ENCODE results near the gene NT5DC2. TPM values are rescaled to one million over a fixed set of nuclear protein-coding genes. Genes with fewer than 3 reads are reported as not detected.

Gene NT5DC2
- total and polyA plus RNA-seq, 2 experiments from 2014 or later: 49.9 to 111 TPM

GRCh38 chr3:52518723-52519444 is 14.8 kb downstream of the NT5DC2 start:
- TF ChIP-seq EZH2 (IDR thresholded peaks at IDR 0.05; ENCODE audit: insufficient read depth, poor library complexity, severe bottlenecking): no peak
- TF ChIP-seq EZH2phosphoT487 (IDR thresholded peaks at IDR 0.05; ENCODE audit: insufficient read depth, low read depth): no peak
- no peak overlapping the region for H3K4me3 ChIP-seq
- H3K27me3 ChIP-seq (replicated peaks; ENCODE audit: insufficient read depth): no peaks in the 10 kb centered on the region
- no peaks in the 10 kb centered on the region for H3F3A ChIP-seq (ENCODE audit: insufficient read depth)
- no peak overlapping the region for H2AFZ ChIP-seq
- in situ Hi-C loops (cut with MboI): no loop called here
- WGBS, 2 experiments (ENCODE audit: low coverage in 1 of 2, low lambda C conversion rate in 2 of 2, missing lambda C conversion rate in 2 of 2): 40 to 65% methylated on average over 16 to 45 of the region's 50 CpGs
- H3K36me3 ChIP-seq (ENCODE audit: low read depth): no peaks in the 10 kb centered on the region
- H3K9me3 ChIP-seq (ENCODE audit: low read depth): no peaks in the 10 kb centered on the region
- H3K27ac ChIP-seq: no peak overlapping the region
- H3K9ac ChIP-seq: no peak overlapping the region
- no peaks in the 10 kb centered on the region for H3K79me2 ChIP-seq (ENCODE audit: insufficient read depth)
- DNase-seq: peak; percentile 51
- no peaks in the 10 kb centered on the region for H4K20me1 ChIP-seq (ENCODE audit: insufficient read depth)
- no peak overlapping the region for H3K4me2 ChIP-seq (ENCODE audit: unreplicated experiment)
- no peaks in the 10 kb centered on the region for H3K4me1 ChIP-seq (ENCODE audit: insufficient read depth)
- no peaks in the 10 kb centered on the region for H3K9me2 ChIP-seq (ENCODE audit: insufficient read depth)

- 75 to 84% methylated on average over 21 to 25 of the region's 25 CpGs for WGBS, 2 experiments (ENCODE audit: low coverage in 1 of 2, low lambda C conversion rate in 2 of 2, missing lambda C conversion rate in 2 of 2)
- H3K9me2 ChIP-seq (ENCODE audit: insufficient read depth): no peaks in the 10 kb centered on the region
- no peak overlapping the region for H3K4me3 ChIP-seq
- no peaks in the 10 kb centered on the region; the same call in 1 of the 2 replicates for H3K27me3 ChIP-seq (replicated peaks; ENCODE audit: insufficient read depth)
- no peaks in the 10 kb centered on the region for H3K9me3 ChIP-seq (ENCODE audit: low read depth)
- no peak overlapping the region for H3K9ac ChIP-seq
- no peak overlapping the region for H3K27ac ChIP-seq
- no peaks in the 10 kb centered on the region for H3F3A ChIP-seq (ENCODE audit: insufficient read depth)
- DNase-seq: no peak
- H3K4me1 ChIP-seq (ENCODE audit: insufficient read depth): no peaks in the 10 kb centered on the region
- in situ Hi-C loops (cut with MboI): no loop called here
- H3K4me2 ChIP-seq (ENCODE audit: unreplicated experiment): no peak overlapping the region
- H4K20me1 ChIP-seq (ENCODE audit: insufficient read depth): no peaks in the 10 kb centered on the region
- H2AFZ ChIP-seq: no peak overlapping the region
- TF ChIP-seq EZH2phosphoT487 (IDR thresholded peaks at IDR 0.05; ENCODE audit: insufficient read depth, low read depth): no peak
- TF ChIP-seq EZH2 (IDR thresholded peaks at IDR 0.05; ENCODE audit: insufficient read depth, poor library complexity, severe bottlenecking): no peak
- no peaks in the 10 kb centered on the region for H3K79me2 ChIP-seq (ENCODE audit: insufficient read depth)
- no peaks in the 10 kb centered on the region for H3K36me3 ChIP-seq (ENCODE audit: low read depth)
These were observed 15.6 kb downstream of the NT5DC2 start for GRCh38 chr3:52517796-52518722.

GRCh38 chr3:52516509-52517195 is 17.0 kb downstream of the NT5DC2 start:
- Histone ChIP-seq H3F3A (ENCODE audit: insufficient read depth) (no peaks in the 10 kb centered on the region), H3K27me3 (replicated peaks; ENCODE audit: insufficient read depth) (no peaks in the 10 kb centered on the region; the same call in 1 of the 2 replicates), H3K9me2 (ENCODE audit: insufficient read depth) (no peaks in the 10 kb centered on the region), H3K9ac (no peak overlapping the region), H3K36me3 (ENCODE audit: low read depth) (no peaks in the 10 kb centered on the region), H3K4me1 (ENCODE audit: insufficient read depth) (no peaks in the 10 kb centered on the region), H2AFZ (no peak overlapping the region), H3K27ac (no peak overlapping the region), H3K4me2 (ENCODE audit: unreplicated experiment) (no peak overlapping the region), H3K9me3 (ENCODE audit: low read depth) (no peaks in the 10 kb centered on the region), H4K20me1 (ENCODE audit: insufficient read depth) (no peaks in the 10 kb centered on the region), H3K4me3 (no peak overlapping the region), H3K79me2 (ENCODE audit: insufficient read depth) (no peaks in the 10 kb centered on the region)
- DNase-seq: no peak
- TF ChIP-seq EZH2phosphoT487 (IDR thresholded peaks at IDR 0.05; ENCODE audit: insufficient read depth, low read depth) (no peak), EZH2 (IDR thresholded peaks at IDR 0.05; ENCODE audit: insufficient read depth, poor library complexity, severe bottlenecking) (no peak)
- in situ Hi-C loops (cut with MboI): no loop called here
- 79 to 81% methylated on average over 10 to 19 of the region's 19 CpGs for WGBS, 2 experiments (ENCODE audit: low coverage in 1 of 2, low lambda C conversion rate in 2 of 2, missing lambda C conversion rate in 2 of 2)

- 4 to 43% methylated on average over 3 to 6 of the region's 6 CpGs for WGBS, 2 experiments (ENCODE audit: low coverage in 1 of 2, low lambda C conversion rate in 2 of 2, missing lambda C conversion rate in 2 of 2)
- no peak for DNase-seq
- Histone ChIP-seq H4K20me1 (ENCODE audit: insufficient read depth) (no peaks in the 10 kb centered on the region), H3K36me3 (ENCODE audit: low read depth) (no peaks in the 10 kb centered on the region), H2AFZ (no peak overlapping the region), H3K4me3 (no peak overlapping the region), H3K9me3 (ENCODE audit: low read depth) (no peaks in the 10 kb centered on the region), H3K9me2 (ENCODE audit: insufficient read depth) (no peaks in the 10 kb centered on the region), H3K27ac (no peak overlapping the region), H3K4me2 (ENCODE audit: unreplicated experiment) (no peak overlapping the region), H3F3A (ENCODE audit: insufficient read depth) (no peaks in the 10 kb centered on the region), H3K27me3 (replicated peaks; ENCODE audit: insufficient read depth) (no peaks in the 10 kb centered on the region; the same call in 1 of the 2 replicates), H3K79me2 (ENCODE audit: insufficient read depth) (no peaks in the 10 kb centered on the region), H3K4me1 (ENCODE audit: insufficient read depth) (no peaks in the 10 kb centered on the region), H3K9ac (no peak overlapping the region)
- TF ChIP-seq EZH2phosphoT487 (IDR thresholded peaks at IDR 0.05; ENCODE audit: insufficient read depth, low read depth): no peak
- no peak for TF ChIP-seq EZH2 (IDR thresholded peaks at IDR 0.05; ENCODE audit: insufficient read depth, poor library complexity, severe bottlenecking)
- in situ Hi-C loops (cut with MboI): no loop called here
These were observed 18.5 kb downstream of the NT5DC2 start for GRCh38 chr3:52515192-52515591.
